SK-N-SH (cell line): ENCODE measurements around the gene KMT2A. TPM values are rescaled to one million over a fixed set of nuclear protein-coding genes. Genes with fewer than 3 reads are reported as not detected.

Experiments
- CTCF ChIA-PET: fragments of 300-600, 350-600 bp; formaldehyde crosslinking; extraction: SDS; loops from one replicate; lab custom pipeline; 2021; lab: Yijun Ruan, JAX
- POLR2A ChIA-PET: fragments of 350-600 bp; sonication (Branson Sonifier 250); formaldehyde crosslinking; extraction: SDS; loops from one replicate; lab custom pipeline; 2020; ENCODE audit warnings: antibody characterized with exemption, inconsistent platforms; lab: Yijun Ruan, JAX
- DNase-seq: peaks from one replicate; pipeline ENCODE4 v3.0.0; 2012
- H2AFZ ChIP-seq: fragments of 200-600 bp; sonication (generic); 2 replicates; pipeline ENCODE4 v1.8.1; 2016; ENCODE audit warnings: antibody characterized with exemption, mild to moderate bottlenecking, low read depth
- H3F3A ChIP-seq: fragments of 200-600 bp; sonication (generic); replicated peaks from 2 replicates; pipeline ENCODE3; 2016; ENCODE audit warnings: antibody characterized with exemption, mild to moderate bottlenecking; ENCODE audit not compliant: insufficient read depth
- H3K27ac ChIP-seq, 2 experiments: fragments of 200-500 bp in 1 of 2; fragments of 200-600 bp in 1 of 2; sonication (Bioruptor generic) in 1 of 2; sonication (generic), shearing (Covaris generic) in 1 of 2; 2 replicates each; pipeline versions ENCODE4 v1.5.1 to v1.6.1; 2014 to 2016; ENCODE audit warnings: low read depth in 2 of 2, inconsistent platforms in 1 of 2, low read length in 1 of 2, mild to moderate bottlenecking in 1 of 2, mixed read lengths in 1 of 2
- H3K27me3 ChIP-seq: fragments of 200-600 bp; sonication (generic), shearing (Covaris generic); 2 replicates; pipeline ENCODE4 v1.6.1; 2016; ENCODE audit warnings: mixed run types; ENCODE audit not compliant: insufficient read depth
- H3K36me3 ChIP-seq, 2 experiments: fragments of 200-500 bp in 1 of 2; fragments of 200-600 bp in 1 of 2; sonication (Bioruptor generic) in 1 of 2; sonication (generic) in 1 of 2; replicated peaks in 1 of 2; 2 replicates each; pipeline versions ENCODE3 to v1.5.1; 2014 to 2016; ENCODE audit warnings: low read length in 1 of 2, mild to moderate bottlenecking in 1 of 2; ENCODE audit not compliant: insufficient read depth in 2 of 2, control insufficient read depth in 1 of 2
- H3K4me1 ChIP-seq, 2 experiments: fragments of 200-500 bp in 1 of 2; fragments of 200-600 bp in 1 of 2; sonication (Bioruptor generic) in 1 of 2; sonication (generic), shearing (Covaris generic) in 1 of 2; 2 replicates each; pipeline versions ENCODE4 v1.5.1 to v1.6.1; 2014 to 2016; ENCODE audit warnings: low read depth in 1 of 2, low read length in 1 of 2, mixed run types in 1 of 2; ENCODE audit not compliant: insufficient read depth in 2 of 2, control insufficient read depth in 1 of 2
- H3K4me2 ChIP-seq: fragments of 200-600 bp; sonication (generic), shearing (Covaris generic); 2 replicates; pipeline ENCODE4 v1.6.1; 2017; ENCODE audit warnings: mixed run types
- H3K4me3 ChIP-seq, 2 experiments: fragments of 200-500 bp in 1 of 2; fragments of 200-600 bp in 1 of 2; sonication (Bioruptor generic) in 1 of 2; sonication (generic), shearing (Covaris generic) in 1 of 2; 2 replicates each; pipeline versions ENCODE4 v1.5.1 to v1.8.1; 2014 to 2016; ENCODE audit warnings: low read depth in 2 of 2, inconsistent platforms in 1 of 2, low read length in 1 of 2, mild to moderate bottlenecking in 1 of 2, mixed read lengths in 1 of 2, moderate library complexity in 1 of 2
- H3K79me2 ChIP-seq: fragments of 200-600 bp; sonication (generic); 2 replicates; pipeline ENCODE4 v1.8.1; 2017; ENCODE audit warnings: mild to moderate bottlenecking; ENCODE audit not compliant: insufficient read depth
- H3K9ac ChIP-seq: fragments of 200-600 bp; sonication (generic); 2 replicates; pipeline ENCODE4 v1.6.1; 2017; ENCODE audit warnings: mixed run types
- H3K9me2 ChIP-seq: fragments of 200-600 bp; sonication (generic); 2 replicates; pipeline ENCODE4 v1.6.1; 2017; ENCODE audit warnings: mixed run types
- H3K9me3 ChIP-seq: fragments of 200-600 bp; sonication (generic); 2 replicates; pipeline ENCODE4 v1.6.1; 2017; ENCODE audit warnings: mixed run types, mild to moderate bottlenecking, moderate library complexity
- H4K20me1 ChIP-seq: fragments of 200-600 bp; sonication (generic); 2 replicates; pipeline ENCODE4 v1.6.1; 2017; ENCODE audit warnings: mild to moderate bottlenecking, mixed run types; ENCODE audit not compliant: insufficient read depth
- CTCF ChIP-seq: fragments of 200-600 bp; sonication (generic); IDR thresholded peaks from 2 replicates; pipeline ENCODE4 v1.6.1; 2017; ENCODE audit warnings: antibody characterized with exemption, mild to moderate bottlenecking, moderate library complexity
- EP300 ChIP-seq, 2 experiments: IDR thresholded peaks; 2 replicates each; pipeline versions ENCODE4 v1.4.0 to v1.6.1; 2012; ENCODE audit warnings: borderline replicate concordance in 1 of 2, low read depth in 1 of 2, low read length in 1 of 2
- FOXJ3 ChIP-seq: sonication (generic); formaldehyde crosslinking; IDR thresholded peaks from 2 replicates; pipeline ENCODE4 v1.5.1; 2020; ENCODE audit warnings: mild to moderate bottlenecking, missing genetic modification reagents
- GATA2 ChIP-seq: sonication (generic); formaldehyde crosslinking; IDR thresholded peaks from 2 replicates; pipeline ENCODE4 v1.5.0; 2020; ENCODE audit warnings: mild to moderate bottlenecking, missing genetic modification reagents
- JUND ChIP-seq: IDR thresholded peaks from 2 replicates; pipeline ENCODE4 v1.4.0; 2012
- MAX ChIP-seq: IDR thresholded peaks from 2 replicates; pipeline ENCODE4 v1.4.0; 2012; ENCODE audit warnings: low read depth
- MXI1 ChIP-seq: IDR thresholded peaks from 2 replicates; pipeline ENCODE4 v1.6.1; 2012; ENCODE audit warnings: mild to moderate bottlenecking, low read depth, low read length, improper control_type of control experiment
- NRF1 ChIP-seq: IDR thresholded peaks from 2 replicates; pipeline ENCODE4 v1.6.1; 2012; ENCODE audit warnings: low read depth, mild to moderate bottlenecking, low read length
- RAD21 ChIP-seq: IDR thresholded peaks from 2 replicates; pipeline ENCODE4 v1.6.1; 2012; ENCODE audit warnings: mild to moderate bottlenecking, low read length
- SIN3A ChIP-seq: IDR thresholded peaks from 2 replicates; pipeline ENCODE4 v1.6.1; 2012; ENCODE audit warnings: low read depth, mild to moderate bottlenecking, low read length, moderate library complexity, borderline replicate concordance
- SMC3 ChIP-seq: IDR thresholded peaks from 2 replicates; pipeline ENCODE4 v1.6.1; 2012; ENCODE audit warnings: low read depth, low read length, improper control_type of control experiment
- TCF12 ChIP-seq: IDR thresholded peaks from 2 replicates; pipeline ENCODE4 v1.4.0; 2012
- TEAD4 ChIP-seq: IDR thresholded peaks from 2 replicates; pipeline ENCODE4 v1.4.0; 2012; ENCODE audit warnings: mild to moderate bottlenecking, borderline replicate concordance; ENCODE audit not compliant: insufficient read depth
- USF2 ChIP-seq: fragments of 150-350 bp; IDR thresholded peaks from 2 replicates; pipeline ENCODE4 v1.6.1; 2017; ENCODE audit warnings: antibody characterized with exemption, low read length, low read depth, borderline replicate concordance
- ZBTB33 ChIP-seq: IDR thresholded peaks from 2 replicates; pipeline ENCODE4 v1.4.0; 2012; ENCODE audit warnings: low read depth, borderline replicate concordance
- WGBS: methylation state at CpG from one replicate; pipeline ENCODE4 v1.1.6; 2017; ENCODE audit warnings: low lambda C conversion rate; 5-methylcytosine and 5-hydroxymethylcytosine counted together
- polyA plus RNA-seq, 3 experiments: library from polyadenylated mRNA; depleted of rRNA; stranded (reverse); fragments of >200 nt; gene quantifications; 2 replicates each; pipeline ENCODE4 v1.2.3, GENCODE V29; 2012

KMT2A gene
- polyA plus RNA-seq, 1 of the 3 experiments (the other 2 are of a cell fraction): 15.7 TPM

- ChIA-PET POLR2A (no interaction called here), CTCF (no interaction called here)
- Histone ChIP-seq H3K27me3 (no peaks in the 10 kb centered on the region), H3K9me2 (no peaks in the 10 kb centered on the region), H3K9ac (no peak overlapping the region), H3K4me1 (peaks cover 8 to 13% of the 10 kb centered on the region in 2 experiments; a peak in 3 of 4 replicates), H3K4me3 (no peak overlapping the region), H3F3A (peaks cover 20% of the 10 kb centered on the region), H2AFZ (no peak overlapping the region), H3K36me3 (peaks cover 28 to 44% of the 10 kb centered on the region in 2 experiments), H4K20me1 (0 out of 2 replicates have a peak, but pooled peaks cover 2% of the 10 kb centered on the region), H3K4me2 (no peak overlapping the region), H3K27ac (no peak overlapping the region), H3K79me2 (peaks cover 30% of the 10 kb centered on the region), H3K9me3 (no peaks in the 10 kb centered on the region)
- no peak for DNase-seq
- TF ChIP-seq GATA2: no peak
- no peak for TF ChIP-seq MAX
- TF ChIP-seq USF2: no peak
- TF ChIP-seq MXI1: no peak
- TF ChIP-seq EP300 (IDR thresholded peaks at IDR 0.05; ENCODE audit: borderline replicate concordance in 1 of 2, low read depth in 1 of 2, low read length in 1 of 2): no peak
- no peak for TF ChIP-seq RAD21
- no peak for TF ChIP-seq TEAD4
- no peak for TF ChIP-seq SIN3A
- no peak for TF ChIP-seq FOXJ3
- no peak for TF ChIP-seq NRF1
- no peak for TF ChIP-seq SMC3
- WGBS: 97% methylated on average over 4 of the region's 4 CpGs
Observed at GRCh38 chr11:118411530-118411929, 24.8 kb upstream of the KMT2A start.

- Histone ChIP-seq H2AFZ (no peak overlapping the region), H3K9me2 (no peaks in the 10 kb centered on the region), H3K9ac (no peak overlapping the region), H3K36me3 (peaks cover 21 to 32% of the 10 kb centered on the region in 2 experiments), H3F3A (peaks cover 19% of the 10 kb centered on the region), H4K20me1 (no peaks in the 10 kb centered on the region), H3K4me2 (no peak overlapping the region), H3K9me3 (no peaks in the 10 kb centered on the region), H3K4me1 (peaks cover 8 to 13% of the 10 kb centered on the region in 2 experiments; a peak in 3 of 4 replicates), H3K27me3 (no peaks in the 10 kb centered on the region), H3K27ac (no peak overlapping the region), H3K4me3 (no peak overlapping the region), H3K79me2 (peaks cover 23% of the 10 kb centered on the region)
- CTCF ChIA-PET: interaction anchor here (1.0 to 1.5 kb wide), 4 partner anchors 11 to 76 kb away, joined by 3 to 5 read pairs (median 4); no protein-coding TSS in a partner anchor
- POLR2A ChIA-PET: no interaction called here
- WGBS: 80% methylated on average over 1 of the region's 1 CpG
- TF ChIP-seq TCF12: no peak
- no peak for TF ChIP-seq JUND
- no peak for TF ChIP-seq MAX
- no peak for TF ChIP-seq CTCF
- TF ChIP-seq ZBTB33: no peak
- DNase-seq: no peak
Observed at GRCh38 chr11:118412921-118413320, 23.4 kb upstream of the KMT2A start.
